Fibroblast of mammary gland (primary cell): Measurements from ENCODE around the gene PREX1.

Experiments
- DNase-seq: peaks from one replicate; pipeline ENCODE4 v3.0.0-alpha.2; 2010; ENCODE audit warnings: low read depth
- H3K4me3 ChIP-seq: 2 replicates; pipeline ENCODE4 v1.5.1; 2011; ENCODE audit warnings: low read depth, mild to moderate bottlenecking, low read length, moderate library complexity; ENCODE audit not compliant: control insufficient read depth
- TF ChIP-seq, protein P1 (sequence below): conservative IDR thresholded peaks from 2 replicates; pipeline ENCODE4 v1.5.1; 2011; ENCODE audit warnings: low read depth, low read length, inconsistent platforms; ENCODE audit not compliant: control insufficient read depth, insufficient read depth

The PREX1 gene

DNA sequence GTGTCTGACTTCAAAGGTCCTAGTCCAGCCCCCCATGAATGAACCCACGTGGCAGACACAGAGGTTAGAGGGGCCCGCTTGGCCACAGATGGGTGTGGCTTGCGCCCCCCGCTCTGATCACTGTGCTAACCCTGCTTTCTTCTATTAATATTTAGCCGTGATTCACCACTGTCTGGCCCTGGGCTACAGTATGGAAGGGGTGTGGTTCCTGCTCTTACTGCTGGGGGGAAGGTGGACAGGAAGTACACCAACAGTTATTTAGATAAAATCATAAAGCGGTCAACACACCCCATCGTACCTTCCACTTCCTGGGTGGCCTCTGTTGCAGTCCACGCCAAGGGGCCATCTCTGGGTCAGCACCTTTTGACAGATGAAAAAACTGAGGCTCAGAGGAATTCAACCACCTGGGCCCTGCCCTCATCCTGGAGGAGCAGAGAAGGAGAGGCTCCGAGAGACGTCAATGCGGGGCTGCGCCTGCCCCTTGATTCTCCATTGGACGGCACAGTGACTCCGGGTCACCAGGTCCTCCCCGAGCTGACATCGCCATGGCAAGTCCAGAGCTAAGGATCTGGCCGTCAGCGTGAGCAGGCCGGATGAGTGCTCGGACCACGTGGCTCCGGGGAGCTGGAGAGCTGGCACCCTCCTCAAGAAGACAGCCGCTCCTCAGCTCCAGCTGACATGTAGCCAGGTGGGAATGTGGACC, 206.3 kb downstream of the PREX1 start:
- TF ChIP-seq, protein P1, sequence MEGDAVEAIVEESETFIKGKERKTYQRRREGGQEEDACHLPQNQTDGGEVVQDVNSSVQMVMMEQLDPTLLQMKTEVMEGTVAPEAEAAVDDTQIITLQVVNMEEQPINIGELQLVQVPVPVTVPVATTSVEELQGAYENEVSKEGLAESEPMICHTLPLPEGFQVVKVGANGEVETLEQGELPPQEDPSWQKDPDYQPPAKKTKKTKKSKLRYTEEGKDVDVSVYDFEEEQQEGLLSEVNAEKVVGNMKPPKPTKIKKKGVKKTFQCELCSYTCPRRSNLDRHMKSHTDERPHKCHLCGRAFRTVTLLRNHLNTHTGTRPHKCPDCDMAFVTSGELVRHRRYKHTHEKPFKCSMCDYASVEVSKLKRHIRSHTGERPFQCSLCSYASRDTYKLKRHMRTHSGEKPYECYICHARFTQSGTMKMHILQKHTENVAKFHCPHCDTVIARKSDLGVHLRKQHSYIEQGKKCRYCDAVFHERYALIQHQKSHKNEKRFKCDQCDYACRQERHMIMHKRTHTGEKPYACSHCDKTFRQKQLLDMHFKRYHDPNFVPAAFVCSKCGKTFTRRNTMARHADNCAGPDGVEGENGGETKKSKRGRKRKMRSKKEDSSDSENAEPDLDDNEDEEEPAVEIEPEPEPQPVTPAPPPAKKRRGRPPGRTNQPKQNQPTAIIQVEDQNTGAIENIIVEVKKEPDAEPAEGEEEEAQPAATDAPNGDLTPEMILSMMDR: no peak
- DNase-seq: no peak
- H3K4me3 ChIP-seq: no peak overlapping the region

DNA sequence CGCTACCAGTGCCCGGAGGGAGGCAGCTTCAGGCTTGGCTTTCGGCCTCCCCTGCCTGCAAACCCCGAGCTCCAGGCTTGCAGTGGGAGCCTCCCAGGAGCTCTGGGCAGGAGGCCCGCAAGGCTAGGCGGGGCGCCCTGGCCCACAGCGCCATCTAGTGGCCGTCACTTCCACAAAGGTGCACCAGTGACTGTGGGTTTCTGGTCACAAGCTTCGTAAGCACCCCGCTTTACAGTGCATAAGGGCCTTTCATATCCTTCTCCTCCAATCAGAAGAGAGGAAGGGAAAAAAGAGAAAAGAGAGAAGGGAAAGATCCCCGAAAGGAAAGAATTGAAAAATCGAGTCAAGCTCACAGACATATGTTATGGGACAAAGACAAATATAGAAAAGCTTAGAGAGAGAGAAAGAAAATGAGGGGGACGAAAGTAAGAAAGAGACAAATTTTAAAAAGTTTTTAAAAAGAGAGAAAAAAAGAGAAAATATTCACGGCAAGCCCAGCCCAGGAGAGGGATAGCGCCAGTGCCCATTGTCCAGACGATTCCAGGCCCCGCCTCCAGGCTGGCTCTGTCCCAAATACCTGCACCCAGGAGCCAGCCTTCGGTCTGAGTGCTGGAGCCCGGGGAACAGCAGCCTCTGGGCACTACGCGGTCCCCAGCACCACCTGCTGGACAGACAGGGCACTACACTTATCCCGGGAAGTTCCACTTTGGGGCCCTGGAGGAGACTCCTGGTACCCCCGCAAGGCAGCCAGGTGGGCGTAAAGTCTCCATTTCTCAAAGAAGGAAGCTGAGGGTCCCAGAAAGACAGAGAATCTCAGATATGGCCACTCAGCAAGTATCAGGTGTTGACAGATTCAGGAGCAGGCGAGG, 207.1 kb downstream of the PREX1 start:
- DNase-seq: peak; percentile 72
- H3K4me3 ChIP-seq: no peak overlapping the region
- TF ChIP-seq, protein P1: peak; percentile 91

GRCh38 chr20:48620154-48620506, 207.7 kb downstream of the PREX1 start:
- DNase-seq: no peak
- no peak overlapping the region for H3K4me3 ChIP-seq
- TF ChIP-seq, protein P1: no peak

GRCh38 chr20:48619126-48620101, 208.4 kb downstream of the PREX1 start:
- no peak overlapping the region for H3K4me3 ChIP-seq
- DNase-seq: no peak
- TF ChIP-seq, protein P1: no peak

DNA sequence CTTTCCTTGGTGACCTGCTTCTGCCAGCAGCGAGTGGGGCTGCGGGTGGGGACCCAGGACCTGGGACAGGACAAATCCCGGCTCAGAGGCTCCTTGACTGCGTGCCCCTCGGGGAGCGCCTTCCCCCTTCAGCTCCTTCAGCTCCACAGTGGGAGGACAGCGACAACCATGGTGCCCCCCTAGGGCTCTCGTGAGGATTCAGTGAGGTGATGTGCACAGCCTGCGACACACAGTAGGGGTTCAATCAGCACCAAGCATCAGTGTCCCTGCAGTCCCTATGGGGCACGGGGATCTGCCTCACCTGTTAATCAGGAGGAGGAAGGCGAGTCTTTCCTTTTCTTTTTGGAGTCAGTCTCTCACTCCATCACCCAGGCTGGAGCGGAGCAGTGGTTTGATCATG, 209.2 kb downstream of the PREX1 start:
- TF ChIP-seq, protein P1: no peak
- H3K4me3 ChIP-seq: no peak overlapping the region
- DNase-seq: no peak

- no peak overlapping the region for H3K4me3 ChIP-seq
- DNase-seq: no peak
- TF ChIP-seq, protein P1: no peak
Measured at GRCh38 chr20:48618052-48618451, 209.7 kb downstream of the PREX1 start.
